NCI-H526 (cell line): Measurements from ENCODE around the gene ZNF181.

Experiments
- DNase-seq, 2 experiments: peaks; one replicate each; lab custom pipeline; 2025; lab: John Stamatoyannopoulos, UW

The ZNF181 gene

GRCh38 chr19:34757441-34757840 lies 23.4 kb downstream of the ZNF181 start:
- DNase-seq, result no peak

- DNase-seq, result no peak
Measured at GRCh38 chr19:34759218-34759917, 25.3 kb downstream of the ZNF181 start.

- no peak for DNase-seq
Measured at GRCh38 chr19:34766386-34766785, 32.3 kb downstream of the ZNF181 start.

GRCh38 chr19:34767951-34768350 lies 33.9 kb downstream of the ZNF181 start:
- DNase-seq, result no peak

GRCh38 chr19:34772697-34773554 lies 38.9 kb downstream of the ZNF181 start, which contains the start of gene ZNF599:
ZNF599 (minus strand) TSS chr19:34773215; CDS start chr19:34772841, 374 bp downstream.
- DNase-seq, result peak; percentile 92 to 98

- DNase-seq, result no peak
Measured at GRCh38 chr19:34773555-34773864, 39.5 kb downstream of the ZNF181 start.

GRCh38 chr19:34774857-34775256 lies 40.8 kb downstream of the ZNF181 start:
- no peak for DNase-seq

- no peak for DNase-seq
Measured at GRCh38 chr19:34778342-34778741, 44.3 kb downstream of the ZNF181 start.

GRCh38 chr19:34779652-34780051 lies 45.6 kb downstream of the ZNF181 start:
- no peak for DNase-seq

GRCh38 chr19:34786236-34786635 lies 52.2 kb downstream of the ZNF181 start:
- no peak for DNase-seq

GRCh38 chr19:34787059-34787824 lies 53.2 kb downstream of the ZNF181 start:
- DNase-seq, result no peak

GRCh38 chr19:34788074-34788473 lies 54.0 kb downstream of the ZNF181 start:
- DNase-seq, result no peak

GRCh38 chr19:34793565-34793964 lies 59.5 kb downstream of the ZNF181 start:
- DNase-seq, result no peak

GRCh38 chr19:34794066-34794960 lies 60.3 kb downstream of the ZNF181 start:
- DNase-seq, result no peak
